Activated CD4-positive, alpha-beta T cell treated with anti-CD3 and anti-CD28 coated beads for 36 hours (primary cell): ENCODE results near the gene ETV6. TPM values are rescaled to one million over a fixed set of nuclear protein-coding genes. Genes with fewer than 3 reads are reported as not detected.

Experiments
- ATAC-seq: fragments of 200-7000 bp; cut with Tn5 transposase; one replicate; pipeline ENCODE4 v1.10.0; 2021; ENCODE audit warnings: mild to moderate bottlenecking, moderate library complexity
- CTCF ChIA-PET: fragments of 350-600 bp; sonication (Branson Sonifier 250); formaldehyde crosslinking; loops from one replicate; lab custom pipeline; 2021; ENCODE audit warnings: antibody characterized with exemption; lab: Charles Lee
- POLR2A ChIA-PET: fragments of 350-600 bp; sonication (Branson Sonifier 250); formaldehyde crosslinking; loops from one replicate; lab custom pipeline; 2021; ENCODE audit warnings: antibody characterized with exemption, inconsistent platforms; lab: Charles Lee
- DNase-seq: peaks from one replicate; pipeline ENCODE4 v3.0.0-alpha.2; 2020
- H3K27ac Mint-ChIP-seq: one replicate; pipeline ENCODE4 v1.8.0; 2021; ENCODE audit warnings: mixed read lengths
- H3K27me3 Mint-ChIP-seq: one replicate; pipeline ENCODE4 v1.8.0; 2021; ENCODE audit warnings: mixed read lengths
- H3K36me3 Mint-ChIP-seq: one replicate; pipeline ENCODE4 v1.8.0; 2021; ENCODE audit warnings: low read depth, mixed read lengths
- H3K4me1 Mint-ChIP-seq: one replicate; pipeline ENCODE4 v1.8.0; 2021; ENCODE audit warnings: mixed read lengths
- H3K4me3 Mint-ChIP-seq: one replicate; pipeline ENCODE4 v1.8.0; 2021; ENCODE audit warnings: mild to moderate bottlenecking, moderate library complexity, mixed read lengths
- H3K9me3 Mint-ChIP-seq: one replicate; pipeline ENCODE4 v1.8.0; 2021; ENCODE audit warnings: low read depth, mixed read lengths
- intact Hi-C, 2 experiments: fragments of 100-400 bp; cut with DNase I in 1 of 2; cut with micrococcal nuclease in 1 of 2; formaldehyde crosslinking; loops; one replicate each; pipeline versions ENCODE4 v1.14.2 to v1.15.1; 2022 to 2024; cut with DNase I, micrococcal nuclease
- total RNA-seq, 2 experiments: library from RNA; stranded (reverse); gene quantifications; one replicate each; pipeline ENCODE4 v1.2.3, GENCODE V29; 2021

Gene ETV6
- total RNA-seq, 2 experiments from 2014 or later, result 53.5 to 56.7 TPM

DNA sequence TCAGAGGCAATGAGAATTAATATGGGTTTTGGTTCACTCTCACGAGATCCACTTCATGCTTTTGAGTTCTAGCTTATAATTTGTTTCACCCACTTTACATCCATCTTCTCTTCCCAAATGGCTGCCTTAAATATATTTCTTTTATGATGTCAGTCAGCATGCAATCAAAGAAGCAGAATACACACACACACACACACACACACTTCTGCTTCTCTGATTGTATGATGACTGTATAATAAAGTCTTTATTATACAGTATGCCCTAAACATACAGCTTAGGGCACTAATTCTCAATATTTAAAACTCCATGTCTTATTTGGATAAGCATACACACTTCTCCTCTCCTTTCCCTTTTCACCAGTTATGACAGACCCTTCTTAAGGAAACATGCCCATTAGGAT, 6.7 kb upstream of the ETV6 start:
- H3K4me1 Mint-ChIP-seq, result peaks cover 12% of the 10 kb centered on the region
- intact Hi-C loops, result no loop called here
- H3K27ac Mint-ChIP-seq, result no peak overlapping the region
- CTCF ChIA-PET, result no interaction called here
- H3K9me3 Mint-ChIP-seq, result no peaks in the 10 kb centered on the region
- ATAC-seq, result no peak
- no peak overlapping the region for H3K4me3 Mint-ChIP-seq
- POLR2A ChIA-PET, result no interaction called here
- DNase-seq, result no peak
- H3K36me3 Mint-ChIP-seq, result no peaks in the 10 kb centered on the region
- H3K27me3 Mint-ChIP-seq, result no peaks in the 10 kb centered on the region

- intact Hi-C loops, result loop anchor here in 1 of 2 experiments (5.0 kb wide), 1 partner anchor 1033 kb away; the partner anchor contains the start of gene MAGOHB
- Mint-ChIP-seq H3K4me3 (no peak overlapping the region), H3K27ac (no peak overlapping the region), H3K27me3 (no peaks in the 10 kb centered on the region), H3K36me3 (peaks cover under 1% of the 10 kb centered on the region), H3K4me1 (peaks cover 13% of the 10 kb centered on the region), H3K9me3 (no peaks in the 10 kb centered on the region)
- POLR2A ChIA-PET, result no interaction called here
- CTCF ChIA-PET, result interaction anchor here (0.6 to 1.7 kb wide), 2 partner anchors 9 to 64 kb away, joined by 5 to 7 read pairs; no protein-coding TSS in a partner anchor
- DNase-seq (no peak), ATAC-seq (no peak)
Measured at GRCh38 chr12:11645391-11645790, 4.1 kb upstream of the ETV6 start.

- Mint-ChIP-seq H3K4me1 (peaks cover 24% of the 10 kb centered on the region), H3K4me3 (peak overlapping the region; percentile 93), H3K36me3 (peaks cover 22% of the 10 kb centered on the region), H3K27ac (peak overlapping the region; percentile 100), H3K27me3 (no peaks in the 10 kb centered on the region), H3K9me3 (no peaks in the 10 kb centered on the region)
- DNase-seq (peak; percentile 73), ATAC-seq (peak; percentile 23)
- ChIA-PET CTCF (no interaction called here), POLR2A (interaction anchor here (0.6 to 2.1 kb wide), 15 partner anchors 103 to 708 kb away, joined by 3 to 22 read pairs (median 4); partner anchors contain the start of gene BORCS5)
- intact Hi-C loops, result loop anchor here (1.0 to 5.0 kb wide), 12 partner anchors 68 to 1036 kb away; partner anchors contain the start of genes BORCS5 (in 1 of the 2) and MAGOHB (in 1 of the 2)
Measured at GRCh38 chr12:11648514-11649412, 711 bp upstream of the ETV6 start.

- ChIA-PET POLR2A (interaction anchor here (1.1 to 2.1 kb wide), 7 partner anchors 108 to 365 kb away, joined by 3 to 22 read pairs (median 7); no protein-coding TSS in a partner anchor), CTCF (interaction anchor here (1.8 kb wide), 1 partner anchor 359 kb away, joined by 7 read pairs; no protein-coding TSS in a partner anchor)
- Mint-ChIP-seq H3K27ac (peak overlapping the region; percentile 95), H3K4me1 (peaks cover 42% of the 10 kb centered on the region), H3K9me3 (no peaks in the 10 kb centered on the region), H3K27me3 (no peaks in the 10 kb centered on the region), H3K36me3 (peaks cover 22% of the 10 kb centered on the region), H3K4me3 (peak overlapping the region; percentile 93)
- ATAC-seq (peak; percentile 11), DNase-seq (peak; percentile 39)
- intact Hi-C loops, result loop anchor here (1.0 to 10.0 kb wide), 12 partner anchors 52 to 1976 kb away; partner anchors contain the start of genes GABARAPL1 (in 1 of the 2) and YBX3 (in 1 of the 2)
Measured at GRCh38 chr12:11650286-11651281, 1.1 kb downstream of the ETV6 start.

DNA sequence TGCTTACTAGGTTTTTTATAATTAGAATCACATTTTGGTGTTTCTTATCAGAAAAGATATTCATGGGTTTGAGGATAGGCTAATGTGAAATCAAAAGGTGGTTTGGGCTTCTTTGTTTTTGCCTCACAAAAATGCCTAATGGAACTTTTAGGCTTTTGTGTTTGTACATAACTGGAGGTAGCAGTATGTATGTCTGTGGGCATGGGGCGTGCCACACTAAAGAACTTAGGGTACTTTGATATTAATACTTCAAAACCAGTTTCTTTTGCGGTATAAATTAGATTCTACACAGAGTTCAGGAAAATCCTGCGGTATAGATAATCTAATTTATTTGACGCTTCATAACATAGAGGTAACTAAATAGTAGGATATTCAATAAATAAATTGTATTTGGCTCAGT, 1.9 kb downstream of the ETV6 start:
- Mint-ChIP-seq H3K27ac (peak overlapping the region; percentile 95), H3K4me3 (peak overlapping the region; percentile 93), H3K36me3 (peaks cover 23% of the 10 kb centered on the region), H3K27me3 (no peaks in the 10 kb centered on the region), H3K4me1 (peaks cover 49% of the 10 kb centered on the region), H3K9me3 (no peaks in the 10 kb centered on the region)
- CTCF ChIA-PET, result no interaction called here
- intact Hi-C loops, result loop anchor here (2.0 to 10.0 kb wide), 11 partner anchors 51 to 1977 kb away; partner anchors contain the start of genes GABARAPL1 (in 1 of the 2) and YBX3 (in 1 of the 2)
- POLR2A ChIA-PET, result no interaction called here
- DNase-seq, result no peak
- no peak for ATAC-seq

- Mint-ChIP-seq H3K27ac (peak overlapping the region; percentile 95), H3K27me3 (no peaks in the 10 kb centered on the region), H3K4me1 (peaks cover 52% of the 10 kb centered on the region), H3K4me3 (peak overlapping the region; percentile 93), H3K9me3 (no peaks in the 10 kb centered on the region), H3K36me3 (peaks cover 26% of the 10 kb centered on the region)
- ATAC-seq (no peak), DNase-seq (no peak)
- POLR2A ChIA-PET, result no interaction called here
- intact Hi-C loops, result loop anchor here (2.0 to 10.0 kb wide), 12 partner anchors 51 to 1977 kb away; partner anchors contain the start of genes GABARAPL1 (in 1 of the 2) and YBX3 (in 1 of the 2)
- CTCF ChIA-PET, result no interaction called here
Measured at GRCh38 chr12:11651785-11652184, 2.3 kb downstream of the ETV6 start.

- POLR2A ChIA-PET, result interaction anchor here (0.6 to 1.6 kb wide), 7 partner anchors 11 to 357 kb away, joined by 3 to 6 read pairs (median 3); no protein-coding TSS in a partner anchor
- Mint-ChIP-seq H3K9me3 (no peaks in the 10 kb centered on the region), H3K27me3 (no peaks in the 10 kb centered on the region), H3K4me1 (peaks cover 57% of the 10 kb centered on the region), H3K4me3 (peak overlapping the region; percentile 93), H3K27ac (peak overlapping the region; percentile 95), H3K36me3 (peaks cover 30% of the 10 kb centered on the region)
- peak; percentile 37 for DNase-seq
- peak; percentile 10 for ATAC-seq
- intact Hi-C loops, result loop anchor here (2.0 to 10.0 kb wide), 10 partner anchors 50 to 1978 kb away; partner anchors contain the start of genes GABARAPL1 (in 1 of the 2) and YBX3 (in 1 of the 2)
- CTCF ChIA-PET, result interaction anchor here (1.1 to 1.3 kb wide), 3 partner anchors 13 to 326 kb away, joined by 3 to 4 read pairs (median 3); no protein-coding TSS in a partner anchor
Measured at GRCh38 chr12:11652351-11653040, 3.0 kb downstream of the ETV6 start.

DNA sequence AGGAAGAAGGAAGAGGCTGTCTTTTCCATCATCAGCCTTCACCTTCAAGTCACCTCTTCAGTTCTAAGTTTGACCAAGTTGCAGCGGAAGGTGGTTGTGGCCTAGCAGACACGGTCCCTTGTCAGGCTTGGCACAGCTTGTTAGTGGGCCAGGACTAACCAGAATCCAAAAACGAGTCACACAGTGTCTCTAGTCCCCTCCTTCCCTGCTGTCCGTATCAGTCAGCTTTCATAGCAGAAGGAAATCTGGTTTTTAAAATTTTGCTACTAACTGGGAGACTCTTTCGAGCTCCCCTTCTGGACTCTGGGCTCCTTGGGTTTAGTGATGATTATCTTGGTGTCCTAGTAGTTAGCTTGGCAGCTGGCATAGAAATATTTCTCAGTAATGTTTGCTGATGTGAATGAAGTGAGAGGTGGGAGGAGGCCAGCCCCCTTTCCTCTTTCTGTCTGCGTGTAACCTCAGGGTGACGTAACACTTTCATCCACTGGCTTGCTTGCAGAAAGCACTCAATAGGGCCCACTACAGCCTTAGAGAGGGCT, 3.8 kb downstream of the ETV6 start:
- Mint-ChIP-seq H3K27me3 (no peaks in the 10 kb centered on the region), H3K4me1 (peaks cover 60% of the 10 kb centered on the region), H3K36me3 (peaks cover 35% of the 10 kb centered on the region), H3K27ac (peak overlapping the region; percentile 95), H3K9me3 (no peaks in the 10 kb centered on the region), H3K4me3 (peak overlapping the region; percentile 93)
- intact Hi-C loops, result loop anchor here (2.0 to 10.0 kb wide), 10 partner anchors 50 to 1978 kb away; partner anchors contain the start of genes GABARAPL1 (in 1 of the 2) and YBX3 (in 1 of the 2)
- ATAC-seq, result peak; percentile 64
- POLR2A ChIA-PET, result interaction anchor here (0.6 to 1.6 kb wide), 9 partner anchors 10 to 356 kb away, joined by 3 to 6 read pairs (median 3); no protein-coding TSS in a partner anchor
- peak; percentile 77 for DNase-seq
- CTCF ChIA-PET, result interaction anchor here (0.7 to 1.4 kb wide), 6 partner anchors 13 to 697 kb away, joined by 3 to 4 read pairs (median 3); partner anchors contain the start of gene MANSC1

DNA sequence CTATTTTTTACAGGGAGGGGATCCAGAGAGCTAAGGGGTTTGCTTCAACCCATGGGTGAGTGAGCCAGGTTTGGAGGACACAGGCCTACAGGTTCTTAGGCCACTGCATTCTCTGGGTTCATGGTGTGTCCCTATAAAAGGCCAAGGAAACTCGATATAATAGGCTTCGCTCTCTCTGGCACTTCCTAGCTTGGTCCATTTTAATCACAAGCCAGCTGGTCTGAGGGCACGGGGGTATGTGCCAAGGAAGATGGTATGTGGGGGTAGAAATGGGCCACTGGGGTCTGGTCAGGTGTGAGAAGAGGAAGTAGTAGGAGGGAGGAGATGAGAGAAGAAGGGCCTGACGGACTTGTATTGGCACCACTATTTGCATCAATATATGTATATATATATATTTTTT, 4.9 kb downstream of the ETV6 start:
- Mint-ChIP-seq H3K9me3 (no peaks in the 10 kb centered on the region), H3K36me3 (peaks cover 41% of the 10 kb centered on the region), H3K4me3 (no peak overlapping the region), H3K4me1 (peaks cover 67% of the 10 kb centered on the region), H3K27ac (no peak overlapping the region), H3K27me3 (no peaks in the 10 kb centered on the region)
- ATAC-seq, result no peak
- ChIA-PET CTCF (interaction anchor here (0.6 to 1.4 kb wide), 3 partner anchors 9 to 74 kb away, joined by 3 to 5 read pairs (median 3); no protein-coding TSS in a partner anchor), POLR2A (no interaction called here)
- intact Hi-C loops, result loop anchor here (5.0 to 10.0 kb wide), 8 partner anchors 72 to 1980 kb away; partner anchors contain the start of genes GABARAPL1 (in 1 of the 2) and YBX3 (in 1 of the 2)
- DNase-seq, result no peak
